HG02970 (cell line): ENCODE data around the gene SRRM3.
"Not testable (repeated sequence)": the region's sequence is repeated elsewhere in the genome, so short reads cannot be mapped to it uniquely, and the experiment has no call there.

Source experiments
- ATAC-seq: cut with Tn5 transposase; IDR thresholded peaks from one replicate; pipeline ENCODE4 v1.9.1; 2021; ENCODE audit warnings: mild to moderate bottlenecking, moderate library complexity, moderate number of reproducible peaks; ENCODE audit not compliant: unreplicated experiment, low FRiP score

The SRRM3 gene

GRCh38 chr7:76334320-76334967, 132.7 kb downstream of the SRRM3 start:
- no peak for ATAC-seq

GRCh38 chr7:76335417-76335816, 133.7 kb downstream of the SRRM3 start:
- not testable (repeated sequence) for ATAC-seq

- ATAC-seq = no peak
Measured at GRCh38 chr7:76336094-76336493, 134.4 kb downstream of the SRRM3 start.
